PC-9 (cell line): Measurements from ENCODE around the gene CHRDL1. TPM values are rescaled to one million over a fixed set of nuclear protein-coding genes. Genes with fewer than 3 reads are reported as not detected.

Source experiments
- BruUV-seq: library from RNA; stranded (reverse); fragments of 400-500 nt; replicated peaks from 2 replicates; lab custom pipeline; 2021; lab: Mats Ljungman, UMichigan
- CTCF ChIA-PET: fragments of 300-600 bp; sonication (Branson Sonifier 250); formaldehyde crosslinking; loops from one replicate; lab custom pipeline; 2022; ENCODE audit warnings: antibody characterized with exemption; lab: Charles Lee
- POLR2A ChIA-PET: fragments of 300-600 bp; sonication (Branson Sonifier 250); formaldehyde crosslinking; loops from one replicate; lab custom pipeline; 2022; ENCODE audit warnings: antibody characterized with exemption; ENCODE audit not compliant: unreplicated experiment; lab: Charles Lee
- DNase-seq, 2 experiments: peaks; one replicate each; pipeline versions ENCODE4 v3.0.0 to v3.0.0-alpha.2; 2015 to 2022; ENCODE audit warnings: mixed read lengths in 1 of 2
- H2AFZ ChIP-seq: fragments of 200-600 bp; sonication (generic); 2 replicates; pipeline ENCODE4 v1.8.1; 2017; ENCODE audit warnings: antibody characterized with exemption
- H3F3A ChIP-seq: fragments of 200-600 bp; sonication (generic); 2 replicates; pipeline ENCODE4 v1.8.1; 2017; ENCODE audit warnings: antibody characterized with exemption, mild to moderate bottlenecking, low read depth; ENCODE audit not compliant: insufficient read depth
- H3K27ac ChIP-seq: fragments of 200-600 bp; sonication (generic); 2 replicates; pipeline ENCODE4 v1.6.1; 2016; ENCODE audit warnings: mixed run types
- H3K27me3 ChIP-seq: fragments of 200-600 bp; sonication (generic); 2 replicates; pipeline ENCODE4 v1.6.1; 2016; ENCODE audit warnings: low read depth, mixed run types; ENCODE audit not compliant: insufficient read depth
- H3K36me3 ChIP-seq: fragments of 200-600 bp; sonication (generic); 2 replicates; pipeline ENCODE4 v1.6.1; 2016; ENCODE audit warnings: low read depth, mixed run types
- H3K4me1 ChIP-seq: fragments of 200-600 bp; sonication (generic); replicated peaks from 2 replicates; pipeline ENCODE4 v1.6.1; 2016; ENCODE audit warnings: mixed run types; ENCODE audit not compliant: insufficient read depth
- H3K4me2 ChIP-seq: fragments of 200-600 bp; sonication (generic); 2 replicates; pipeline ENCODE4 v1.6.1; 2017; ENCODE audit warnings: mixed run types
- H3K4me3 ChIP-seq: fragments of 200-600 bp; sonication (generic); 2 replicates; pipeline ENCODE4 v1.6.1; 2016; ENCODE audit warnings: mixed run types
- H3K79me2 ChIP-seq: fragments of 200-600 bp; sonication (generic); 2 replicates; pipeline ENCODE4 v1.6.1; 2017; ENCODE audit warnings: low read depth, mixed run types
- H3K9me2 ChIP-seq: fragments of 200-600 bp; sonication (generic); 2 replicates; pipeline ENCODE4 v1.8.1; 2017; ENCODE audit warnings: mild to moderate bottlenecking; ENCODE audit not compliant: insufficient read depth
- H3K9me3 ChIP-seq: fragments of 200-600 bp; sonication (generic); 2 replicates; pipeline ENCODE4 v1.8.1; 2016; ENCODE audit warnings: low read depth; ENCODE audit not compliant: insufficient read depth
- H4K20me1 ChIP-seq: fragments of 200-600 bp; sonication (generic); 2 replicates; pipeline ENCODE4 v1.8.1; 2017; ENCODE audit not compliant: insufficient read depth
- EZH2 ChIP-seq: fragments of 200-600 bp; sonication (generic); IDR thresholded peaks from 2 replicates; pipeline ENCODE4 v1.8.0; 2017; ENCODE audit warnings: antibody characterized with exemption, low read depth
- intact Hi-C: fragments of 100-400 bp; cut with micrococcal nuclease; formaldehyde crosslinking; loops from one replicate; pipeline ENCODE4 v1.10.0; 2022; ENCODE audit not compliant: unreplicated experiment
- total RNA-seq: library from RNA; stranded (reverse); gene quantifications from 2 replicates; pipeline ENCODE4 v1.2.3, GENCODE V29; 2021
- TF ChIP-seq, protein P1 (sequence below): fragments of 200-600 bp; sonication (generic); conservative IDR thresholded peaks from 2 replicates; pipeline ENCODE4 v1.6.1; 2017; ENCODE audit warnings: mixed run types, antibody characterized with exemption, mild to moderate bottlenecking, moderate library complexity

The CHRDL1 gene
- total RNA-seq, 1 experiment from 2014 or later = 25.7 TPM

DNA sequence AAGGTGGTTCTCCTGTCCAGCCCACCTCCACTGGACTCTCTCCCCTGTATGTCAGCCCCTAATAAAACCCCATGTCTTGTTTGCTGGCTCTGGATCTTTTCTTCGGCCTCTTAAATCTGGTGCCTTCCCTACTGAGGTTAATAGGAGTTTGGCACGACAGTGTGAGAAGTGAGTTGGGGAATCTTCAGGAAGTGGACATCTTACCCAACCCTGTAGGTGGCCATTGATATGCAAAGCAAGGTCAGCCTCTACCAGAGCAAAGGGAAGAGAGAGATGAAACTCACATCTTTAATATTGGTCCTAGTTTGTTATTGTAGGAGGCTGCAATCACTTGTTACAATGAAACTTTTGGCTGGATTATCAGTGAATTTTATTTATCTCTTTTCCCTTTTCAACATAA, 111.7 kb downstream of the CHRDL1 start:
- Histone ChIP-seq H3K27me3 (no peaks in the 10 kb centered on the region), H3K4me3 (no peak overlapping the region), H3K36me3 (no peaks in the 10 kb centered on the region), H4K20me1 (no peaks in the 10 kb centered on the region), H3K9me3 (no peaks in the 10 kb centered on the region; the same call in 1 of the 2 replicates), H3K27ac (no peak overlapping the region), H3K9me2 (no peaks in the 10 kb centered on the region), H3K4me1 (no peaks in the 10 kb centered on the region), H2AFZ (no peak overlapping the region), H3K79me2 (no peaks in the 10 kb centered on the region), H3F3A (no peaks in the 10 kb centered on the region), H3K4me2 (no peak overlapping the region)
- no TSS peak for BruUV-seq
- TF ChIP-seq, protein P1, sequence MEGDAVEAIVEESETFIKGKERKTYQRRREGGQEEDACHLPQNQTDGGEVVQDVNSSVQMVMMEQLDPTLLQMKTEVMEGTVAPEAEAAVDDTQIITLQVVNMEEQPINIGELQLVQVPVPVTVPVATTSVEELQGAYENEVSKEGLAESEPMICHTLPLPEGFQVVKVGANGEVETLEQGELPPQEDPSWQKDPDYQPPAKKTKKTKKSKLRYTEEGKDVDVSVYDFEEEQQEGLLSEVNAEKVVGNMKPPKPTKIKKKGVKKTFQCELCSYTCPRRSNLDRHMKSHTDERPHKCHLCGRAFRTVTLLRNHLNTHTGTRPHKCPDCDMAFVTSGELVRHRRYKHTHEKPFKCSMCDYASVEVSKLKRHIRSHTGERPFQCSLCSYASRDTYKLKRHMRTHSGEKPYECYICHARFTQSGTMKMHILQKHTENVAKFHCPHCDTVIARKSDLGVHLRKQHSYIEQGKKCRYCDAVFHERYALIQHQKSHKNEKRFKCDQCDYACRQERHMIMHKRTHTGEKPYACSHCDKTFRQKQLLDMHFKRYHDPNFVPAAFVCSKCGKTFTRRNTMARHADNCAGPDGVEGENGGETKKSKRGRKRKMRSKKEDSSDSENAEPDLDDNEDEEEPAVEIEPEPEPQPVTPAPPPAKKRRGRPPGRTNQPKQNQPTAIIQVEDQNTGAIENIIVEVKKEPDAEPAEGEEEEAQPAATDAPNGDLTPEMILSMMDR = no peak
- no peak for TF ChIP-seq EZH2
- no peak for DNase-seq
- POLR2A ChIA-PET = no interaction called here
- CTCF ChIA-PET = no interaction called here
- intact Hi-C loops = no loop called here

DNA sequence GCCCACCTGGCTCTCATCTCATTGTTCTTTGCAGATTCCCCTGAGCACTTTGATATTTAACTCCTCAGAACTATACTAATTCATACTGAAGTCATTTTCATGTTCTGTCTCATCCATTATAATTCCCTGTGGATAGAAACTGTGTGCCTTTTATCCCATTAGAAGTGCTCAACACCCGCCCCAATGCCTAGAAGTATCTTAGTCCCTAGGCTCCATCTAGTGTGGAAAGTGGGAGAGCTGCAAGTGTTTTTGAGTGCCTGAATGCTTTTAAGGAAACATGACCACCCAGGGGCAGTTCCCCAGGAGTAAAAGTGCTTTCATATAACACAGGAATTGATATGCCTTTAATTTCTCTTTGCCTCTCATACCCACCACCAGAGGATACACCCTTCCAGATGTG, 117.0 kb downstream of the CHRDL1 start:
- Histone ChIP-seq H3K9me3 (no peaks in the 10 kb centered on the region), H4K20me1 (no peaks in the 10 kb centered on the region), H2AFZ (no peak overlapping the region), H3K9me2 (no peaks in the 10 kb centered on the region), H3K27ac (no peak overlapping the region), H3K36me3 (no peaks in the 10 kb centered on the region), H3K79me2 (no peaks in the 10 kb centered on the region), H3F3A (no peaks in the 10 kb centered on the region), H3K4me3 (no peak overlapping the region), H3K27me3 (no peaks in the 10 kb centered on the region), H3K4me2 (no peak overlapping the region), H3K4me1 (no peaks in the 10 kb centered on the region)
- no peak for DNase-seq
- ChIA-PET CTCF (no interaction called here), POLR2A (no interaction called here)
- intact Hi-C loops = no loop called here
- BruUV-seq = no TSS peak
- TF ChIP-seq EZH2 = no peak
- TF ChIP-seq, protein P1 = no peak

DNA sequence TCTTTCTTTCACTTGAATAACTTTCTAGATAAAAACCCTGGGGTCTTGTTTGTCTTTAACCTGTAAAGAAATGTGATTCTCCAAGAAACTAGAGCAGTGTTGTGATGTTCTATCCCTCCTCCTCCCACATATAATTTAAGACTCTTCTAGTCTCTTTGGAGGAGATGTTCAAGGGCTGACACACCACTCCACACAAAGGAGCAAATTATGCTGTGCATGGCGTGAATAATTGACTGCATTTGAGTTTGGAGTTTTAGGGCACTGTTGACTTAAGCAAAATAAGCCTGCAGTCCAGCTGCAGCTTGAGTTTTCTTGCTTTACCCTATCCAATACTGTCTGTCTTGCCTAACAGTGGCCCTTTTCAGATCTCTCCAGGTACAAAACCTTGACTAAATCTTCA, 119.7 kb downstream of the CHRDL1 start:
- Histone ChIP-seq H3K27me3 (no peaks in the 10 kb centered on the region), H3K9me2 (no peaks in the 10 kb centered on the region), H3K36me3 (no peaks in the 10 kb centered on the region), H3F3A (no peaks in the 10 kb centered on the region), H3K27ac (no peak overlapping the region), H3K9me3 (no peaks in the 10 kb centered on the region), H3K79me2 (no peaks in the 10 kb centered on the region), H3K4me3 (no peak overlapping the region), H2AFZ (no peak overlapping the region), H3K4me1 (no peaks in the 10 kb centered on the region), H4K20me1 (no peaks in the 10 kb centered on the region), H3K4me2 (no peak overlapping the region)
- no peak for TF ChIP-seq EZH2
- TF ChIP-seq, protein P1 = no peak
- intact Hi-C loops = no loop called here
- DNase-seq = no peak
- ChIA-PET CTCF (no interaction called here), POLR2A (no interaction called here)
- BruUV-seq = no TSS peak
